K562 (cell line): Measurements from ENCODE around the gene SMCO4. TPM values are rescaled to one million over a fixed set of nuclear protein-coding genes. Genes with fewer than 3 reads are reported as not detected.

Source experiments
- CSDE1 ChIP-seq, 2 experiments: fragments of 450-650 bp; IDR thresholded peaks; 2 replicates each; pipeline ENCODE4 v1.6.1; 2016; ENCODE audit warnings: mild to moderate bottlenecking in 1 of 2
- ETV1 ChIP-seq: fragments of 450-650 bp; conservative IDR thresholded peaks from 2 replicates; pipeline ENCODE4 v1.6.1; 2016; ENCODE audit warnings: missing genetic modification characterization, control low read depth, low read depth, missing compliant biosample characterization
- FOXJ3 ChIP-seq: sonication (generic); formaldehyde crosslinking; IDR thresholded peaks from 2 replicates; pipeline ENCODE4 v1.4.0; 2020; ENCODE audit warnings: mild to moderate bottlenecking, missing genetic modification reagents
- HNRNPH1 ChIP-seq: fragments of 200-400 bp; formaldehyde crosslinking; optimal IDR thresholded peaks from 2 replicates; pipeline ENCODE3; 2017; ENCODE audit warnings: low read depth, mild to moderate bottlenecking, low read length, moderate library complexity
- MAZ ChIP-seq, 2 experiments: fragments of 450-650 bp in 1 of 2; sonication (generic) in 1 of 2; formaldehyde crosslinking; IDR thresholded peaks in 1 of 2; conservative IDR thresholded peaks in 1 of 2; 2 replicates each; pipeline versions ENCODE4 v1.4.0 to v1.5.0; 2020; ENCODE audit warnings: mild to moderate bottlenecking in 1 of 2, missing genetic modification reagents in 1 of 2
- MGA ChIP-seq: fragments of 450-650 bp; IDR thresholded peaks from 2 replicates; pipeline ENCODE4 v1.6.1; 2016; ENCODE audit warnings: mild to moderate bottlenecking, moderate library complexity
- MYBL2 ChIP-seq, 2 experiments: fragments of 450-650 bp in 1 of 2; sonication (generic) in 1 of 2; formaldehyde crosslinking in 1 of 2; IDR thresholded peaks; 2 replicates each; pipeline versions ENCODE4 v1.6.1 to v1.8.1; 2017 to 2022; ENCODE audit warnings: borderline replicate concordance in 1 of 2, inconsistent platforms in 1 of 2, low read depth in 1 of 2, mild to moderate bottlenecking in 1 of 2, missing genetic modification reagents in 1 of 2, moderate library complexity in 1 of 2
- PHB ChIP-seq: fragments of 250-450 bp; sonication (Bioruptor Pico); IDR thresholded peaks from 2 replicates; pipeline ENCODE4 v1.5.0; 2021
- RUNX1 ChIP-seq: sonication (generic); IDR thresholded peaks from 2 replicates; pipeline ENCODE4 v1.6.1; 2016; ENCODE audit warnings: antibody characterized with exemption, low read depth
- ZEB2 ChIP-seq: fragments of 450-650 bp; IDR thresholded peaks from 2 replicates; pipeline ENCODE4 v1.6.1; 2016
- ZNF431 ChIP-seq: sonication (generic); formaldehyde crosslinking; IDR thresholded peaks from 2 replicates; pipeline ENCODE4 v1.8.0; 2022; ENCODE audit warnings: mild to moderate bottlenecking, missing genetic modification reagents
- ZNF436 ChIP-seq: fragments of 250-450, 450-650 bp; sonication (Bioruptor Pico); formaldehyde crosslinking; IDR thresholded peaks from 2 replicates; pipeline ENCODE4 v1.7.0; 2020; ENCODE audit warnings: mild to moderate bottlenecking
- ZNF518B ChIP-seq: fragments of 250-450 bp; sonication (Bioruptor Pico); IDR thresholded peaks from 2 replicates; pipeline ENCODE4 v1.5.0; 2021; ENCODE audit warnings: mild to moderate bottlenecking, moderate library complexity
- polyA plus RNA-seq, 8 experiments: library from polyadenylated mRNA; depleted of rRNA in 4 of 8; stranded (reverse) in 5 of 8; unstranded in 3 of 8; fragments of >200 nt; fragmentation: Nextera tagmentation in 2 of 8; fragmentation: Illumina TruSeq in 1 of 8; extraction: Ambion mirVana in 2 of 8; extraction: Trizol in 1 of 8; gene quantifications; 2 replicates each; pipeline versions ENCODE4 v1.2.1 to v1.2.3, GENCODE V29; 2011 to 2014; ENCODE audit warnings: inconsistent platforms in 1 of 8, missing spikeins in 1 of 8
- total RNA-seq, 7 experiments: library from RNA; depleted of rRNA in 6 of 7; stranded (reverse); fragments of >200 nt in 6 of 7; fragmentation: Illumina TruSeq in 2 of 7; extraction: Trizol in 2 of 7; gene quantifications; 2 replicates each; pipeline versions ENCODE4 v1.2.1 to v1.2.3, GENCODE V29; 2011 to 2021; ENCODE audit warnings: low replicate concordance in 1 of 7

SMCO4 gene
- total and polyA plus RNA-seq, 9 of the 15 experiments (the other 6 are each of a cell fraction or from before 2014, with no cell fraction given) = 1.8 to 27.8 (median 15.3) TPM

GRCh38 chr11:93498641-93499040 lies 44.5 kb downstream of the SMCO4 start (continued):
- TF ChIP-seq MGA (no peak), CSDE1 (IDR thresholded peaks at IDR 0.05) (no peak), ZNF431 (CRISPR knock-in tag) (no peak), PHB (CRISPR knock-in tag) (no peak), ZNF518B (CRISPR knock-in tag) (no peak), MYBL2 (IDR thresholded peaks at IDR 0.05; ENCODE audit: low read depth) (no peak), MYBL2 (CRISPR knock-in tag; IDR thresholded peaks at IDR 0.05; ENCODE audit: borderline replicate concordance) (no peak), HNRNPH1 (no peak), RUNX1 (no peak), FOXJ3 (CRISPR knock-in tag) (no peak), ZNF436 (no peak), MAZ (CRISPR knock-in tag; conservative IDR thresholded peaks at IDR 0.05 in 1 of 2, IDR thresholded peaks at IDR 0.05 in 1 of 2) (no peak), ETV1 (tag) (no peak), ZEB2 (no peak)
